ENCODE data around the gene TRIM2. TPM values are rescaled to one million over a fixed set of nuclear protein-coding genes. Genes with fewer than 3 reads are reported as not detected.

The TRIM2 gene
- total and polyA plus RNA-seq, 2 donors (not counting 1 experiment from before 2014, with no cell fraction given): 39.6 to 90.8 TPM

- TF ChIP-seq EZH2 (IDR thresholded peaks at IDR 0.05; ENCODE audit: low read length, missing control alignments) (no peak), CTCF (conservative IDR thresholded peaks at IDR 0.05 in 1 of 2, IDR thresholded peaks at IDR 0.05 in 1 of 2; ENCODE audit: low read depth in 1 of 2, low read length in 2 of 2) (no peak)
- no peaks in the 10 kb centered on the region for H3K9me3 ChIP-seq (ENCODE audit: control insufficient read depth, insufficient read depth, low read depth, low read length)
- no peak overlapping the region for H3K4me2 ChIP-seq (ENCODE audit: extremely low read depth, insufficient read depth, low read length)
- DNase-seq (ENCODE audit: low read depth in 2 of 2): peak in 1 of 2 donors; percentile 67
- H3K27me3 ChIP-seq (ENCODE audit: control insufficient read depth, insufficient read depth, low read length): no peaks in the 10 kb centered on the region
- H3K9ac ChIP-seq (ENCODE audit: insufficient read depth, low read length): no peak overlapping the region
- H3K36me3 ChIP-seq (ENCODE audit: control insufficient read depth, insufficient read depth, low read length): no peaks in the 10 kb centered on the region
- no peak overlapping the region for H3K27ac ChIP-seq (ENCODE audit: insufficient read depth, low read length)
- peaks cover 2% of the 10 kb centered on the region for H3K4me1 ChIP-seq (ENCODE audit: control insufficient read depth, extremely low read depth, insufficient read depth, low read length)
- H3K79me2 ChIP-seq (ENCODE audit: control insufficient read depth, insufficient read depth, low read length): peaks cover 1% of the 10 kb centered on the region
- H2AFZ ChIP-seq (ENCODE audit: low read length): no peak overlapping the region
- no peak overlapping the region for H3K4me3 ChIP-seq (replicated peaks in 1 of 4; ENCODE audit: control extremely low read depth in 1 of 4, insufficient read depth in 1 of 4, low read depth in 3 of 4, low read length in 4 of 4)
- H4K20me1 ChIP-seq (ENCODE audit: control insufficient read depth, extremely low read depth, insufficient read depth, low read length): no peaks in the 10 kb centered on the region
Observed at GRCh38 chr4:153341575-153342090, 137.4 kb downstream of the TRIM2 start.

- H3K36me3 ChIP-seq (ENCODE audit: control insufficient read depth, insufficient read depth, low read length): no peaks in the 10 kb centered on the region
- no peak overlapping the region for H3K9ac ChIP-seq (ENCODE audit: insufficient read depth, low read length)
- H3K4me3 ChIP-seq (replicated peaks in 1 of 4; ENCODE audit: control extremely low read depth in 1 of 4, insufficient read depth in 1 of 4, low read depth in 3 of 4, low read length in 4 of 4): no peak overlapping the region
- H3K4me2 ChIP-seq (ENCODE audit: extremely low read depth, insufficient read depth, low read length): no peak overlapping the region
- H3K27me3 ChIP-seq (ENCODE audit: control insufficient read depth, insufficient read depth, low read length): no peaks in the 10 kb centered on the region
- no peaks in the 10 kb centered on the region for H4K20me1 ChIP-seq (ENCODE audit: control insufficient read depth, extremely low read depth, insufficient read depth, low read length)
- no peaks in the 10 kb centered on the region for H3K9me3 ChIP-seq (ENCODE audit: control insufficient read depth, insufficient read depth, low read depth, low read length)
- no peak for DNase-seq (ENCODE audit: low read depth in 2 of 2)
- H2AFZ ChIP-seq (ENCODE audit: low read length): no peak overlapping the region
- H3K79me2 ChIP-seq (ENCODE audit: control insufficient read depth, insufficient read depth, low read length): peaks cover 6% of the 10 kb centered on the region
- H3K4me1 ChIP-seq (ENCODE audit: control insufficient read depth, extremely low read depth, insufficient read depth, low read length): peaks cover 2% of the 10 kb centered on the region
- H3K27ac ChIP-seq (ENCODE audit: insufficient read depth, low read length): no peak overlapping the region
- TF ChIP-seq EZH2 (IDR thresholded peaks at IDR 0.05; ENCODE audit: low read length, missing control alignments) (no peak), CTCF (conservative IDR thresholded peaks at IDR 0.05 in 1 of 2, IDR thresholded peaks at IDR 0.05 in 1 of 2; ENCODE audit: low read depth in 1 of 2, low read length in 2 of 2) (no peak)
Observed at GRCh38 chr4:153342751-153343552, 138.7 kb downstream of the TRIM2 start.

- Histone ChIP-seq H2AFZ (ENCODE audit: low read length) (peak within 1 kb of the TSS; percentile 89), H3K79me2 (ENCODE audit: control insufficient read depth, insufficient read depth, low read length) (peaks cover 6% of the 10 kb centered on the region), H3K27ac (ENCODE audit: insufficient read depth, low read length) (peak within 1 kb of the TSS; percentile 53), H3K9me3 (ENCODE audit: control insufficient read depth, insufficient read depth, low read depth, low read length) (no peaks in the 10 kb centered on the region), H3K27me3 (ENCODE audit: control insufficient read depth, insufficient read depth, low read length) (no peaks in the 10 kb centered on the region), H3K4me2 (ENCODE audit: extremely low read depth, insufficient read depth, low read length) (peak within 1 kb of the TSS; percentile 81), H3K36me3 (ENCODE audit: control insufficient read depth, insufficient read depth, low read length) (no peaks in the 10 kb centered on the region), H3K4me1 (ENCODE audit: control insufficient read depth, extremely low read depth, insufficient read depth, low read length) (peaks cover 2% of the 10 kb centered on the region), H3K4me3 (replicated peaks in 1 of 4; ENCODE audit: control extremely low read depth in 1 of 4, insufficient read depth in 1 of 4, low read depth in 3 of 4, low read length in 4 of 4) (peak within 1 kb of the TSS; percentile 60 to 90 (median 76)), H4K20me1 (ENCODE audit: control insufficient read depth, extremely low read depth, insufficient read depth, low read length) (no peaks in the 10 kb centered on the region), H3K9ac (ENCODE audit: insufficient read depth, low read length) (peak within 1 kb of the TSS; percentile 72)
- TF ChIP-seq CTCF (conservative IDR thresholded peaks at IDR 0.05 in 1 of 2, IDR thresholded peaks at IDR 0.05 in 1 of 2; ENCODE audit: low read depth in 1 of 2, low read length in 2 of 2): peak; percentile 41 to 80
- TF ChIP-seq EZH2 (IDR thresholded peaks at IDR 0.05; ENCODE audit: low read length, missing control alignments): no peak
- peak; percentile 72 to 75 for DNase-seq (ENCODE audit: low read depth in 2 of 2)
Observed at GRCh38 chr4:153344131-153345011, 140.1 kb downstream of the TRIM2 start, which contains the start of gene MND1. TSS of gene MND1 (plus strand) at chr4:153344688. CDS start at chr4:153344738, 50 bp downstream.
